ENCODE measurements around the gene CNTNAP5.

- TF ChIP-seq, protein P1, sequence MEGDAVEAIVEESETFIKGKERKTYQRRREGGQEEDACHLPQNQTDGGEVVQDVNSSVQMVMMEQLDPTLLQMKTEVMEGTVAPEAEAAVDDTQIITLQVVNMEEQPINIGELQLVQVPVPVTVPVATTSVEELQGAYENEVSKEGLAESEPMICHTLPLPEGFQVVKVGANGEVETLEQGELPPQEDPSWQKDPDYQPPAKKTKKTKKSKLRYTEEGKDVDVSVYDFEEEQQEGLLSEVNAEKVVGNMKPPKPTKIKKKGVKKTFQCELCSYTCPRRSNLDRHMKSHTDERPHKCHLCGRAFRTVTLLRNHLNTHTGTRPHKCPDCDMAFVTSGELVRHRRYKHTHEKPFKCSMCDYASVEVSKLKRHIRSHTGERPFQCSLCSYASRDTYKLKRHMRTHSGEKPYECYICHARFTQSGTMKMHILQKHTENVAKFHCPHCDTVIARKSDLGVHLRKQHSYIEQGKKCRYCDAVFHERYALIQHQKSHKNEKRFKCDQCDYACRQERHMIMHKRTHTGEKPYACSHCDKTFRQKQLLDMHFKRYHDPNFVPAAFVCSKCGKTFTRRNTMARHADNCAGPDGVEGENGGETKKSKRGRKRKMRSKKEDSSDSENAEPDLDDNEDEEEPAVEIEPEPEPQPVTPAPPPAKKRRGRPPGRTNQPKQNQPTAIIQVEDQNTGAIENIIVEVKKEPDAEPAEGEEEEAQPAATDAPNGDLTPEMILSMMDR (IDR thresholded peaks at IDR 0.05) = no peak
- TF ChIP-seq POLR2AphosphoS5 (IDR thresholded peaks at IDR 0.05; ENCODE audit: low read depth, low read length) (no peak), TCF7L2 (IDR thresholded peaks at IDR 0.05; ENCODE audit: low read depth, low read length) (no peak), SIN3A (IDR thresholded peaks at IDR 0.05; ENCODE audit: borderline replicate concordance, insufficient read depth, low read depth, low read length) (no peak)
- TF ChIP-seq, protein P2, sequence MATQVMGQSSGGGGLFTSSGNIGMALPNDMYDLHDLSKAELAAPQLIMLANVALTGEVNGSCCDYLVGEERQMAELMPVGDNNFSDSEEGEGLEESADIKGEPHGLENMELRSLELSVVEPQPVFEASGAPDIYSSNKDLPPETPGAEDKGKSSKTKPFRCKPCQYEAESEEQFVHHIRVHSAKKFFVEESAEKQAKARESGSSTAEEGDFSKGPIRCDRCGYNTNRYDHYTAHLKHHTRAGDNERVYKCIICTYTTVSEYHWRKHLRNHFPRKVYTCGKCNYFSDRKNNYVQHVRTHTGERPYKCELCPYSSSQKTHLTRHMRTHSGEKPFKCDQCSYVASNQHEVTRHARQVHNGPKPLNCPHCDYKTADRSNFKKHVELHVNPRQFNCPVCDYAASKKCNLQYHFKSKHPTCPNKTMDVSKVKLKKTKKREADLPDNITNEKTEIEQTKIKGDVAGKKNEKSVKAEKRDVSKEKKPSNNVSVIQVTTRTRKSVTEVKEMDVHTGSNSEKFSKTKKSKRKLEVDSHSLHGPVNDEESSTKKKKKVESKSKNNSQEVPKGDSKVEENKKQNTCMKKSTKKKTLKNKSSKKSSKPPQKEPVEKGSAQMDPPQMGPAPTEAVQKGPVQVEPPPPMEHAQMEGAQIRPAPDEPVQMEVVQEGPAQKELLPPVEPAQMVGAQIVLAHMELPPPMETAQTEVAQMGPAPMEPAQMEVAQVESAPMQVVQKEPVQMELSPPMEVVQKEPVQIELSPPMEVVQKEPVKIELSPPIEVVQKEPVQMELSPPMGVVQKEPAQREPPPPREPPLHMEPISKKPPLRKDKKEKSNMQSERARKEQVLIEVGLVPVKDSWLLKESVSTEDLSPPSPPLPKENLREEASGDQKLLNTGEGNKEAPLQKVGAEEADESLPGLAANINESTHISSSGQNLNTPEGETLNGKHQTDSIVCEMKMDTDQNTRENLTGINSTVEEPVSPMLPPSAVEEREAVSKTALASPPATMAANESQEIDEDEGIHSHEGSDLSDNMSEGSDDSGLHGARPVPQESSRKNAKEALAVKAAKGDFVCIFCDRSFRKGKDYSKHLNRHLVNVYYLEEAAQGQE (IDR thresholded peaks at IDR 0.05; ENCODE audit: insufficient read depth in 1 of 2, low read depth in 2 of 2, low read length in 1 of 2) = no peak
These were observed 849.1 kb downstream of the CNTNAP5 start for GRCh38 chr2:124874219-124874618.
